GM12875 (cell line): Measurements from ENCODE around the gene RBPJL.

Source experiments
- H3K4me3 ChIP-seq: one replicate; pipeline ENCODE4 v1.5.1; 2011; ENCODE audit warnings: low read depth, low read length, control low read depth
- CTCF ChIP-seq: IDR thresholded peaks from 2 replicates; pipeline ENCODE4 v1.5.1; 2011; ENCODE audit warnings: low read depth, mild to moderate bottlenecking, control low read depth, inconsistent platforms, low read length, moderate library complexity, borderline replicate concordance; ENCODE audit not compliant: insufficient read depth

RBPJL gene

GRCh38 chr20:45288376-45288775, 18.3 kb upstream of the RBPJL start:
- TF ChIP-seq CTCF = no peak
- no peak overlapping the region for H3K4me3 ChIP-seq

- TF ChIP-seq CTCF = no peak
- H3K4me3 ChIP-seq = no peak overlapping the region
These were observed 17.8 kb upstream of the RBPJL start for GRCh38 chr20:45288860-45289259.

DNA sequence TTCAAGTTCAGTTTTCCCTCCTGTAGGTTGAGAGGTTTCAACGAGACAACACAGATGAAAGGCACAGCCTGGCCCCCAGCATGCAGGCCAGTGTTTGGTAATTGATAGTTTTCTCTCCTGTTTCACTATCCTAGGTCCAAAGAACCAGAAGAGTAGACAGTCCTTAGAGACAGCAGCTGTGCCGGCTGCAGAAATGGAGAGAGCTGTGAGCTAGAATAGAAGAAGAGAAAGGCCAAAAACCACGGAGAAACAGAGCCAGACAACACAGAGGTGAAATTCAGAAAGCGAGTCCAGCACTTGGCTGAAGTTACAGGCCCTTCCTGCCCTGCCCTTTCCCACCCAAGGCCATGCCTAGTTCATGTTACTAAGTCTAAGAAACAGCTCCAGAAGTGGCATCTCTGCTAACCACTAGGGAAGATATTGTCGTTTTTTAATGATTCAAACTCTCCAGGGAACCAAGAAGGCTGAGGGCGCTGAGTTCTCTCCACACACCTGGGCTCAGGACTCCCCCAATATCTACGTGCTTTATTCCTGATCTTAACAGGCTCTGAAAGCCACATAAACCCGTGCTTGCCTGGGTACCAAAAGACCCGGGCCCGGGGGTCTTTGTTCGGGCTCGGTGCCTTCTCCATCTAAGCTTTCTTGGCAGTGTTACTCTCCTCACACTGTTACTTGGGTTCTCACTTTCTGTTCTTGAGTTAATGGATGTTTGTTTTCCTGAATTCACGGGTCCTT, 16.5 kb upstream of the RBPJL start:
- no peak for TF ChIP-seq CTCF
- H3K4me3 ChIP-seq = no peak overlapping the region

- TF ChIP-seq CTCF = peak; percentile 85
These were observed 15.8 kb upstream of the RBPJL start for GRCh38 chr20:45290677-45291355.

DNA sequence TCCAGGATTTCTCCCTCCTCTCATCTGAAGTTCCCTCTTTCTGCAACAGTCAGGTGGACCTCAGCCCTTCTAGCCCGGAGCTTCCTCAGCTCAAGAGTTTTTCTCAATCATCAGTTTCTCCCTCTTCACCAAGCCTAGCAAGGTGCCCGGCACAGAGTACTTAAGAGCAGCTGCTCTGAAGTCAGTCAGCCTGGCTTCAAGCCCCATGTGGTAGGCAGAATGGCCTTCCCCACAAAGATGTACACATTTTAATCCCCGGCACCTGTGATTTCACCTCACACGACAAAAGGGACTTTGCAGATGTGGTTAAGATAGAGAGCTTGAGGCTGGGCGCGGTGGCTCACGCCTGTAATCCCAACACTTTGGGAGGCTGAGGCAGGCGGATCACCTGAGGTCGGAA, 15.1 kb upstream of the RBPJL start:
- TF ChIP-seq CTCF = no peak
- no peak overlapping the region for H3K4me3 ChIP-seq

More at GRCh38 chr20:45290677-45291355, 15.8 kb upstream of the RBPJL start:
- H3K4me3 ChIP-seq = no peak overlapping the region

DNA sequence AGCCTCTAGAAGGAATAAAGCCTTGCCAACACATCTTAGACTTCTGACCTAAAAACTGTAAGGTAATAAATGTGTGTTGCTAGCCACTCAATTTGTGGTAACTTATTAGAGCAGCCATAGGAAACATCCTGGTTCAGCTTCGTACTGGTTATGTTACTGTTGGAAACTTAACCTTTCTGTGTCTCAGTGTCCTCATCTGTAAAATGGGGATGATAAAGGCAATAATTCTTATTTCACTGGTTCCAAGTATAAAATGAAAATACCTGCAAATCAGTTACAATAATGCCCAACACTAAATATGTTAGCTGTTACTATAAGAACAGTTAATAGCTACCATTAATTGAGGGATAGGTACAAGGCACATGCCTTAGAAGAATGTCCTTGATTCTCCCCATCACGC, 14.3 kb upstream of the RBPJL start:
- TF ChIP-seq CTCF = no peak
- no peak overlapping the region for H3K4me3 ChIP-seq
